H7 (cell line): ENCODE results near the gene SIK3. TPM values are rescaled to one million over a fixed set of nuclear protein-coding genes. Genes with fewer than 3 reads are reported as not detected.
"Not testable (repeated sequence)": the region's sequence is repeated elsewhere in the genome, so short reads cannot be mapped to it uniquely, and the experiment has no call there.

ENCODE experiments used
- DNase-seq: peaks from one replicate; pipeline ENCODE4 v3.0.0; 2012
- H3K27me3 ChIP-seq: 2 replicates; pipeline ENCODE4 v1.6.0; 2011; ENCODE audit warnings: mild to moderate bottlenecking, low read length; ENCODE audit not compliant: control insufficient read depth, insufficient read depth
- H3K36me3 ChIP-seq: replicated peaks from 2 replicates; pipeline ENCODE4 v1.5.1; 2011; ENCODE audit warnings: low read length; ENCODE audit not compliant: control insufficient read depth, insufficient read depth
- H3K4me3 ChIP-seq: 2 replicates; pipeline ENCODE4 v1.5.1; 2011; ENCODE audit warnings: low read depth, mild to moderate bottlenecking, control low read depth, low read length, moderate library complexity; ENCODE audit not compliant: insufficient read depth
- total RNA-seq: library from RNA; depleted of rRNA; stranded (reverse); fragments of >200 nt; shearing (Covaris generic); gene quantifications from 2 replicates; pipeline ENCODE4 v1.2.3, GENCODE V29; 2014

SIK3 gene
- total RNA-seq, 1 experiment from 2014 or later, result 14.4 TPM

- Histone ChIP-seq H3K27me3 (no peaks in the 10 kb centered on the region), H3K4me3 (no peak overlapping the region), H3K36me3 (peaks cover 15% of the 10 kb centered on the region)
- DNase-seq, result no peak
Measured at GRCh38 chr11:116843661-116844060, 254.6 kb downstream of the SIK3 start.

DNA sequence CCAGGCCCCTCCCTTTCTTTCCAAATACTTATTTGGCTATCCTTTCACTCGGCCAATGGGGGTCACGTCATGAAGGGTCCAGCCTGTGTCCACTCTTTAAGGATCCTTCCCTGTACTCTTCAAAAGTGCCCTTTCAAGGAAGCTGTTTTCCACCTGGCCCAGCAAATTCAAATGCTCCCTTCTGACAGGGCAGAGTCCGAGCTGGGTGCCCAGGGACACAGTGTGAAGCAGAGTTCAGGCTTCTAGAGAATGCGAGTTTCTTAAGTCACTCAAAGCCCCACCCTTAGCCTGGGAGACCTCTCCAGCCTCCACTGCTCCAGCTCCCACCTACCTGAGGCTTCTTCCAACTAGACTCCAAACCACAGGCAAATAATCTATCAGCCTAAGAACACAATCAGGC, 255.3 kb downstream of the SIK3 start:
- H3K36me3 ChIP-seq, result peaks cover 15% of the 10 kb centered on the region
- DNase-seq, result no peak

DNA sequence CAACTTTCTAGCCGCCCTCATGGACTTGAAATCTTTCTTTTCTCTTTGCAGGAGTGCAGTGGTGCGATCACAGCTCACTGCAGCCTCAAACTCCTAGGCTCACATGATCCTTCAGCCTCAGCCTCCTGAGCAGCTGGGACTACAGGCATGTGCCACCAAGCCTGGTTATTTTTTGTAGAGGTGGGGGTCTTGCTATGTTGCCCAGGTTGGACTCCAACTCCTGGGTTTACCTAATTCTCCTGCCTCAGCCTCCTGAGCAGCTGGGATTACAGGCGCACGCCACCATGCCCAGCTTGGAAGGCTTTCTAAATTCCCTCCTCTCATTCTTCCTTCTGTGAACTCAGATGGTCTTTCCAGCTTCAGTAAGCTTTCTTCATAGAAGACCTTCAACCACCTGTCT, 256.1 kb downstream of the SIK3 start:
- no peak for DNase-seq
- peaks cover 9% of the 10 kb centered on the region for H3K36me3 ChIP-seq
- no peaks in the 10 kb centered on the region for H3K27me3 ChIP-seq
- no peak overlapping the region for H3K4me3 ChIP-seq

More for the DNA sequence above, 255.3 kb downstream of the SIK3 start:
- Histone ChIP-seq H3K27me3 (no peaks in the 10 kb centered on the region), H3K4me3 (no peak overlapping the region)

DNA sequence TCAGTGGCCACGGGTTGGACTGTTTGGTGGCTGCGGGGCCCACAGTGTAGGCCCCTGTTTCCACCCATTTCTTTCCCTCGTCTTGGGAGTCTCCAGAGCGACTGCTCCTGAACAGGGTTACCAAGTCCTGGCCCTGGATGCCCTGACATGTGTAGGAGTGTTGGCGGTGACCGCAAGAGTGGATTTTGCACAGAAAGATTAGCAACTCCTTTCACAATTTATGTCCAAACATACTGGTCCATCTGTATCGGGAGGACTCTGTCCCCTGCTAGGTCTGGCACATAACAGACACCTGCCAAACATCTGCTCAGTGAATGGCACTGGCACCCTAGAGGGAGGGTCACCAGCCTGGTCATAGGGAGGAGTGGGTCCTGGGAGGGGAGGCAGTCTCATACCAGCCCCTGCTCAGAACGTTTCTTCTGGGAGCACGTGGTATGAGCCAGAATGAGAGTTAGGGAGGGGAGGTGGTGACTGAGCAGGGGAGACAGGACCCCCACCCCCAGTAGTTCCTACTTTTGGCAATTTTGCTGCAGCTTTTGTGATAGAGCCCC, 257.4 kb downstream of the SIK3 start:
- no peaks in the 10 kb centered on the region; the same call in 1 of the 2 replicates for H3K27me3 ChIP-seq
- no peak overlapping the region for H3K4me3 ChIP-seq
- DNase-seq, result no peak
- H3K36me3 ChIP-seq, result peaks cover 5% of the 10 kb centered on the region

GRCh38 chr11:116840224-116840745, 257.9 kb downstream of the SIK3 start:
- DNase-seq, result peak; percentile 73
- H3K27me3 ChIP-seq, result peaks cover 2% of the 10 kb centered on the region; the same call in 1 of the 2 replicates
- peaks cover 5% of the 10 kb centered on the region for H3K36me3 ChIP-seq

DNA sequence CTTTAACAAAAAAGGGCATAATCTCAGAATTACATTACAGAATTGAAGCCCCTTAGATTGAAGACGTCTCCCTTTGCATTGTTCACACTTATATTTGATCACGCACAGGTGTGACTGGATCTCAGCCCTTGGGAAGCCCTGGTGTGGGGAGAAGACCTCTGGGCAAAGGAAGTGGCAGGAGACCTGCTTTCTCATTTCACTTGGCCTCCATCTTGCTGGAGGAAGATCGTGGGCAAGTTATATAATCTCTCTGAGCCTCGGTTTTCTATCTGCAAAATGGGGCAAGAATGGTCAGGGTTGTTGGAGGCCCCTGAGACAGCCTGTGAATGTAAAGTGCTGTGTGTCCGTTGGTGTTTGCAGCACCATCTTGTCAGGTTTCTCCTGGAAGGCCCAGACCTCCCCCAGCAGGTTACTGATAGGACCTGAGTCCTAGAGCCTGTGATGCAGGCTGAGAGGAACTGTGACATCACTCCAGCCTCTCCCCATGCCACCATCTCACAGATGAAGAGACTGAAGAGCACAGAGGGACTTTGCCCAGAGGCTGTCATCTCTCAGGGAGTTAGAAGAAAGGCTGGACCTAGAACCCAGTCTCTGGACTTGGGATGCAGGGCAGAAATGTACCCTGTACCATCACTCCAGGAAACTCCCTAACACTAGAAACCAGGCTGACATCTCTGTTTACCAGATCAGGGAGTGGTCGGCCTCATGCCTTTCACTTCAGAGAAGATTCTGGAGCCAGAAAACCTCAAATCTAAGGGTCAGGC, 259.7 kb downstream of the SIK3 start:
- no peak for DNase-seq
- no peak overlapping the region for H3K4me3 ChIP-seq
- peaks cover 3% of the 10 kb centered on the region; the same call in 1 of the 2 replicates for H3K27me3 ChIP-seq
- peaks cover under 1% of the 10 kb centered on the region; the same call in 1 of the 2 replicates for H3K36me3 ChIP-seq

More at GRCh38 chr11:116840224-116840745, 257.9 kb downstream of the SIK3 start:
- H3K4me3 ChIP-seq, result no peak overlapping the region

- peak; percentile 60 for DNase-seq
- H3K4me3 ChIP-seq, result no peak within 1 kb of the TSS
Measured at GRCh38 chr11:116837231-116838091, 260.8 kb downstream of the SIK3 start, which contains the start of gene APOA1. APOA1 (minus strand) TSS chr11:116837622; CDS start chr11:116837387, 235 bp downstream.

GRCh38 chr11:116836632-116836991, 261.6 kb downstream of the SIK3 start:
- Histone ChIP-seq H3K36me3 (no peaks in the 10 kb centered on the region), H3K4me3 (no peak overlapping the region), H3K27me3 (peaks cover 3% of the 10 kb centered on the region; the same call in 1 of the 2 replicates)
- no peak for DNase-seq

More at GRCh38 chr11:116837231-116838091, 260.8 kb downstream of the SIK3 start, which contains the start of gene APOA1:
- Histone ChIP-seq H3K36me3 (no peaks in the 10 kb centered on the region), H3K27me3 (peaks cover 3% of the 10 kb centered on the region; the same call in 1 of the 2 replicates)

GRCh38 chr11:116835791-116836631, 262.2 kb downstream of the SIK3 start:
- no peaks in the 10 kb centered on the region for H3K36me3 ChIP-seq
- peak overlapping the region; percentile 54 for H3K4me3 ChIP-seq
- peak; percentile 93 for DNase-seq
- peaks cover 3% of the 10 kb centered on the region; the same call in 1 of the 2 replicates for H3K27me3 ChIP-seq

GRCh38 chr11:116835042-116835772, 263.0 kb downstream of the SIK3 start:
- Histone ChIP-seq H3K27me3 (peaks cover 3% of the 10 kb centered on the region; the same call in 1 of the 2 replicates), H3K36me3 (no peaks in the 10 kb centered on the region), H3K4me3 (peak overlapping the region; percentile 54)
- DNase-seq, result peak; percentile 74

GRCh38 chr11:116834535-116835041, 263.6 kb downstream of the SIK3 start:
- not testable (repeated sequence) for H3K4me3 ChIP-seq, DNase-seq, H3K36me3 ChIP-seq, H3K27me3 ChIP-seq

DNA sequence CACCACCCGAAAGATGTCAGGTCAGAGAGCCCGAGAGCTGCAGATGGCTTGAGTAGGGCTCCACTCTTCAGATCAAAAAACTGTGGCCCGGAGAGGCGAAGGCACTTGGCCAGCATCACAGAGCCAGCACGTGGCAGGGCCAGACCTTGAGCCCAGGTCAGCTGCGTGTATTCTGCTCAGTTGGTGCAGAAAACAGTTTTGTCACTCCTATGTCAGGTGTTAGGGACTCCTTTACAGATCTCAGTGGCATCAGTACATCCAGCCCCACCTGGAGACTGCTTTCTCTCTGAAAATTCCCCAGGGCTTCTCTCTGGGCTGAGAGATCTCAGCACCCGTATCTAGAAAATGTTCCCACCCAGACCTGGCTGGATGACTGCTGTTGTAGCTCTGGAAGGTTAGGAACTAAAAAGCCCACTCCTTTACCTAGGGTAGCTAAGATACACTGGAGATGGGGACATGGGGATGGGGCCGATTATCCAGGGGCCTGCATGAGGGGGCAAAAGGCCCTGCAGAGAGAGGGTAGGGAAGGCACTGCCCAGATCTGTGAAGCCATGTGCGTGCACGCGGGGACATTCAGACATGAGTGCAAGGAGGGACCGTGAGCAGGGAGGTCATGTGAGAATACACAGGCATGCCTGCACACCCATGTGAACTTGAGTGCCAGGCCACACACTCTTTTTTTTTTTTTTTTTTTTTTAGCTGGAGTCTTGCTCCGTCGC, 264.3 kb downstream of the SIK3 start:
- DNase-seq, result no peak
- Histone ChIP-seq H3K4me3 (no peak overlapping the region), H3K36me3 (no peaks in the 10 kb centered on the region), H3K27me3 (peaks cover 3% of the 10 kb centered on the region; the same call in 1 of the 2 replicates)
